ENCODE measurements around the gene OCRL. TPM values are rescaled to one million over a fixed set of nuclear protein-coding genes. Genes with fewer than 3 reads are reported as not detected.
"Not testable (repeated sequence)": the region's sequence is repeated elsewhere in the genome, so short reads cannot be mapped to it uniquely, and the experiment has no call there.

The OCRL gene
- total RNA-seq, 1 experiment from 2014 or later: 53.7 TPM

DNA sequence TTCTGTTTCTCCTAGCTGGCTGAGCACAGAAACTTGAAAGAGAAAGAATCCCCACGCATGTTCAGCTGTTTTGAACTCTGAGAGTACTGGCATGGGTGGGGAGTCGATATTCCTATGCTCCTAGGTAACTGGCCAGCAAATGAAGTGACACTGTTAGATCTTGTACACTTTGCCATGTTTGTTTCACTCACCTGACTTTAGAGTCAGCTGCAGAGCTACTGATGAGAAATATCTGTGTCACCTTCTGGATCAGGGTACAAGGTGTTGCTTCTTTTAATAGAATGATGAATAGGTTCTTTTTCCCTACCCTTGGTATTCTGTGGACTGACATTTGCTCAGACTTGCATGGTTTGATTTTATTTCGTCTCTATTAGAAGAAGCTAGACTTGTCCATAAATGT is 28.3 kb downstream of the OCRL start:
- intact Hi-C loops (cut with micrococcal nuclease; ENCODE audit: unreplicated experiment) (no loop called here), in situ Hi-C loops (cut with HindIII; ENCODE audit: low pct_unique_long_range_greater_than_20kb, low sequenced_read_pairs) (no loop called here)
- DNase-seq (ENCODE audit: low read depth, low spot score): no peak
- Histone ChIP-seq H3K27me3 (ENCODE audit: control insufficient read depth, insufficient read depth, low read length) (no peaks in the 10 kb centered on the region), H3K4me1 (ENCODE audit: control insufficient read depth, insufficient read depth, low read length) (no peaks in the 10 kb centered on the region; the same call in 1 of the 2 replicates), H3K27ac (ENCODE audit: low read length) (no peak overlapping the region), H3K4me3 (ENCODE audit: low read depth in 2 of 2, low read length in 2 of 2) (no peak overlapping the region), H3K36me3 (ENCODE audit: control insufficient read depth, insufficient read depth, low read length) (peaks cover 11% of the 10 kb centered on the region; the same call in 1 of the 2 replicates), H3K9me3 (ENCODE audit: control insufficient read depth, insufficient read depth, low read depth, low read length) (no peaks in the 10 kb centered on the region)
- ChIA-PET POLR2A (no interaction called here), CTCF (no interaction called here)
- BruUV-seq (replicated peaks): no TSS peak
- no peak for ATAC-seq
- TF ChIP-seq, protein P1, sequence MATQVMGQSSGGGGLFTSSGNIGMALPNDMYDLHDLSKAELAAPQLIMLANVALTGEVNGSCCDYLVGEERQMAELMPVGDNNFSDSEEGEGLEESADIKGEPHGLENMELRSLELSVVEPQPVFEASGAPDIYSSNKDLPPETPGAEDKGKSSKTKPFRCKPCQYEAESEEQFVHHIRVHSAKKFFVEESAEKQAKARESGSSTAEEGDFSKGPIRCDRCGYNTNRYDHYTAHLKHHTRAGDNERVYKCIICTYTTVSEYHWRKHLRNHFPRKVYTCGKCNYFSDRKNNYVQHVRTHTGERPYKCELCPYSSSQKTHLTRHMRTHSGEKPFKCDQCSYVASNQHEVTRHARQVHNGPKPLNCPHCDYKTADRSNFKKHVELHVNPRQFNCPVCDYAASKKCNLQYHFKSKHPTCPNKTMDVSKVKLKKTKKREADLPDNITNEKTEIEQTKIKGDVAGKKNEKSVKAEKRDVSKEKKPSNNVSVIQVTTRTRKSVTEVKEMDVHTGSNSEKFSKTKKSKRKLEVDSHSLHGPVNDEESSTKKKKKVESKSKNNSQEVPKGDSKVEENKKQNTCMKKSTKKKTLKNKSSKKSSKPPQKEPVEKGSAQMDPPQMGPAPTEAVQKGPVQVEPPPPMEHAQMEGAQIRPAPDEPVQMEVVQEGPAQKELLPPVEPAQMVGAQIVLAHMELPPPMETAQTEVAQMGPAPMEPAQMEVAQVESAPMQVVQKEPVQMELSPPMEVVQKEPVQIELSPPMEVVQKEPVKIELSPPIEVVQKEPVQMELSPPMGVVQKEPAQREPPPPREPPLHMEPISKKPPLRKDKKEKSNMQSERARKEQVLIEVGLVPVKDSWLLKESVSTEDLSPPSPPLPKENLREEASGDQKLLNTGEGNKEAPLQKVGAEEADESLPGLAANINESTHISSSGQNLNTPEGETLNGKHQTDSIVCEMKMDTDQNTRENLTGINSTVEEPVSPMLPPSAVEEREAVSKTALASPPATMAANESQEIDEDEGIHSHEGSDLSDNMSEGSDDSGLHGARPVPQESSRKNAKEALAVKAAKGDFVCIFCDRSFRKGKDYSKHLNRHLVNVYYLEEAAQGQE (IDR thresholded peaks at IDR 0.05; ENCODE audit: insufficient read depth in 1 of 2, low read depth in 2 of 2, low read length in 1 of 2): no peak

DNA sequence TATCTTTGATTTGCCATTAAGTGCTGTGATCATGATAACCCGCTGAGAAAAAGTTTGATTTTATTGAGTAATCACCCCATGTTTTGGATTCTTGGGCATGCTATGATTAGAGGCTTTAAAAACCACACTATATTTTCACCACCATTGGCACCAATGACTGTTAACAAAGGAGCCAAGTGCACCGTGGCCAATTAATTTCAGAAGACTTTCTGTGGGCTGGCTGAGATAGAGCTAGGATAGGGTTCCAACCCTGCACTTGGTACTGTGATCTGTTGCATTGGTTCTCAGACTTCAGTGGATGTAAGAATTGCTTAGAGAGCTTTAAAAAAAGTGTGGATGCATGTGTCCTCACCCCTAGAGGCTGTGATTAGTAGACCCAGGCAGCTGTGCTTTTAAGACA is 32.4 kb downstream of the OCRL start:
- in situ Hi-C loops (cut with HindIII; ENCODE audit: low pct_unique_long_range_greater_than_20kb, low sequenced_read_pairs): no loop called here
- intact Hi-C loops (cut with micrococcal nuclease; ENCODE audit: unreplicated experiment): no loop called here
- ChIA-PET CTCF (no interaction called here), POLR2A (no interaction called here)
- Histone ChIP-seq H3K9me3 (ENCODE audit: control insufficient read depth, insufficient read depth, low read depth, low read length) (no peaks in the 10 kb centered on the region), H3K4me1 (ENCODE audit: control insufficient read depth, insufficient read depth, low read length) (no peaks in the 10 kb centered on the region; the same call in 1 of the 2 replicates), H3K27me3 (ENCODE audit: control insufficient read depth, insufficient read depth, low read length) (no peaks in the 10 kb centered on the region), H3K4me3 (ENCODE audit: low read depth in 2 of 2, low read length in 2 of 2) (no peak overlapping the region), H3K36me3 (ENCODE audit: control insufficient read depth, insufficient read depth, low read length) (peaks cover 21% of the 10 kb centered on the region), H3K27ac (ENCODE audit: low read length) (no peak overlapping the region)
- DNase-seq (ENCODE audit: low read depth, low spot score) (no peak), ATAC-seq (no peak)
- no TSS peak for BruUV-seq (replicated peaks)
- TF ChIP-seq, protein P1 (IDR thresholded peaks at IDR 0.05; ENCODE audit: insufficient read depth in 1 of 2, low read depth in 2 of 2, low read length in 1 of 2): no peak

DNA sequence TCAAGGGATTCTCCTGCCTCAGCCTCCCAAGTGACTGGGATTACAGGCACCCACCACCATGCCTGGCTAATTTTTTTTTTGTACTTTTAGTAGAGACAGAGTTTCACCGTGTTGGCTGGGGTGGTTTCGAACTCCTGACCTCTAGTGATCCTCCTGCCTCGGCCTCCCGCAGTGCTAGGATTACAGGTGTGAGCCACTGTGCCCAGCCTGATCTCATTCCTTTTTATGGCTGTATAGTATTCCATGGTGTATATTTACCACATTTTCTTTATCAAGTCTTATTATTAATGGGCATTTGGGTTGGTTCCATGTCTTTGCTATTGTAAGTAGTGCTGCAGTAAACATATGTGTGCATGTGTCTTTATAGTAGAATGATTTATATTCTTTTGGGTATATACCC is 33.6 kb downstream of the OCRL start:
- H3K4me1 ChIP-seq (ENCODE audit: control insufficient read depth, insufficient read depth, low read length); POLR2A ChIA-PET; H3K27ac ChIP-seq (ENCODE audit: low read length); DNase-seq (ENCODE audit: low read depth, low spot score); H3K27me3 ChIP-seq (ENCODE audit: control insufficient read depth, insufficient read depth, low read length); ATAC-seq; intact Hi-C loops (cut with micrococcal nuclease; ENCODE audit: unreplicated experiment); H3K9me3 ChIP-seq (ENCODE audit: control insufficient read depth, insufficient read depth, low read depth, low read length); BruUV-seq (replicated peaks); in situ Hi-C loops (cut with HindIII; ENCODE audit: low pct_unique_long_range_greater_than_20kb, low sequenced_read_pairs); CTCF ChIA-PET; H3K4me3 ChIP-seq (ENCODE audit: low read depth in 2 of 2, low read length in 2 of 2): not testable (repeated sequence)
- peaks cover 28% of the 10 kb centered on the region for H3K36me3 ChIP-seq (ENCODE audit: control insufficient read depth, insufficient read depth, low read length)

Data from Panc1 (cell line).